RKO (cell line): Measurements from ENCODE around the gene CPLX4.
"Not testable (repeated sequence)": the region's sequence is repeated elsewhere in the genome, so short reads cannot be mapped to it uniquely, and the experiment has no call there.

Source experiments
- DNase-seq: peaks from one replicate; pipeline ENCODE4 v3.0.0-alpha.2; 2016; ENCODE audit warnings: low spot score

CPLX4 gene

DNA sequence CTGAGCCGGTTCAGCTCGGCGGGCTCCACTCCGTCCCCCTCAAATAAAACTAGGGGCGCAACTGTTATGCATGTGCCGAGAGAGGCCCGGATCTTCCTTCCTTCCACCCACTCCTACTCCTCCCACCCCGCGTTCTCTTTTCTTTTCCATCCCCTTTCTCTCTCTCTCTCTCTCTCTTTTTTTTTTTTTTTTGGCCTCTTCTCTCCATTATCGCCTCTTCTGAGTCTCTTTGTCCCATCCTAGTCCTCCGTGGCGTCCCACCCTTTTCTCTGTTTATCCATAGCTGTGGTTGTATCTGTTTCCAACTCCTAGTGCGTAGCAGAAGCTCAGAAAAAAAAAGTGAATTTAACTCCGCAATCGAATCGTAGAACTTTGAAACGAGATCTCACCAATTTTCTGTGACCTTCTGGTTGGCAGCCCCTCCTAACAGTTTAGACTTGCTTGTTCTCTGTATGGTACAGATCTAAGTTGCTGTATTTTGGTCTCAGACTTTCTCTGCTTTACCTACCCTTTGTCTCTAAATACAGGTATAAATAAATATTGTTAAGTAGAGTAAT lies 48.8 kb downstream of the CPLX4 start:
- DNase-seq, result no peak

DNA sequence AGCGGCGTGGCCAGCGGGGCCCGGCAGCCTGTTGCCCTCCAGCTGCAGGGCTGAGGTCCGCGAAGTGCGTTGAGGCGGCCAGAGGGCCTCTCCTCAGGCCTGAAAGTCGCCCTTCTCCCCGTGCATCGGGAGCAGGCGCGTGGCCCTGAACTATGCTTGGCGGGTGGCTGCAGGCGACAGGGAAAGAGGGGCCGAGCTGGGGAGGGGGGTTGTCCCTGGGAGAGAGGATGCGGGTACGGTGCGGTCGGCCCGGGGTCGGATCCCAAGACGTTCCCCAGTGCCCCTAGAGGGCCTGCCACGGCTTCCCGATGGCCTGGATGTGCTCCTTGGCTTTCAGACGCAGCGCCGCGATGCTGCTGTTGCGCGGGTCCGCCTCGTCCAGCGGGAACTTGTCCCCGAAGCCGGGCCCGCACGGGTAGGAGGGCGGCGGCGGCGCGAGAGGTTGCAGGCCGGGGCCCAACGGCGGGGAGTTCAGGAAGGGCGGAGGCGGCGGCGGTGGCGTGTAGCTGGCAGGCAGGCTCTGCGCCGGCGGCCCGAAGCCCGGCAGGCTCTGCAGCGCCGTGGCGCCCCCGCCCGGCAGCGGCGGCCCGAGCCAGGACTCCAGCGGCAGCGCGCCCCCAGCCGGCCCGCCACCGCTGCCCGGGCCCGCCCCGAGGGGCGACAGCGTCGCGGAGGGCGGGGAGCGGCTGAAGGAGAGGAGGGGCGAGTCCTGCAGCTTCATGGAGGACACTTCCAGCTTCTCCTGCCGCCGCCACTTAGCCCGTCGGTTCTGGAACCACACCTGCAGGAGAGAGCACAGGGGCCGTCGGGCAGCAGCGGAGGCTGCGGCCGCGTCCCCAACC lies 49.5 kb downstream of the CPLX4 start:
- no peak for DNase-seq

DNA sequence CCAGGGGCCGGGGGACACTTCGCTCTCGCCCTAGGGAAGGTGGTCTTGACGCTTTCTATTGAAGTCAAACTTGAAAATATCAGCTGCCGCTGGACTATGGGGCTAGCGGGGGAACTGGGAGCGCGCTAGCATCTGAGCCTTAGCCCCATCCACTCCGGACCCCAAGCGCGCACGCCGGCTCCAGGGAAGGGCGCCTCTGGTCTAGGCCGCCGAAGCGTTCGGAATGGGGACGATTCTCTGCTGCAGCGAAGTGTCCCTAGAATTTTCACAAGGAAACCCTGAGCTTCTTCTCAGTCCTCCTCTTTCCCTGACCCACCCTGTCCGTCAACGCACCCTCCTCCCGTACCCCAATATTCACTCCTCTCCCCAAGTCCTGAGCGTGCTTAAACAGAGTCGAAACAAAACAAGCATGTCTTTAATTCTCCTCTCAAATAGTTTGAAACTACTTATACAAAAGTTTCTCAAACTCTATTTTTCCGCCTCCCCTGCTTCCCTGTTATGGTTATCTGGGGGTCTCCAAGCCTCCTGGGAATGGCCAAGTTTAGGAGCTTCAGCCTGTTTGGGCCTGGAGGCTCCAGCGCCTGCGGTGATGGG lies 50.2 kb downstream of the CPLX4 start:
- no peak for DNase-seq

DNA sequence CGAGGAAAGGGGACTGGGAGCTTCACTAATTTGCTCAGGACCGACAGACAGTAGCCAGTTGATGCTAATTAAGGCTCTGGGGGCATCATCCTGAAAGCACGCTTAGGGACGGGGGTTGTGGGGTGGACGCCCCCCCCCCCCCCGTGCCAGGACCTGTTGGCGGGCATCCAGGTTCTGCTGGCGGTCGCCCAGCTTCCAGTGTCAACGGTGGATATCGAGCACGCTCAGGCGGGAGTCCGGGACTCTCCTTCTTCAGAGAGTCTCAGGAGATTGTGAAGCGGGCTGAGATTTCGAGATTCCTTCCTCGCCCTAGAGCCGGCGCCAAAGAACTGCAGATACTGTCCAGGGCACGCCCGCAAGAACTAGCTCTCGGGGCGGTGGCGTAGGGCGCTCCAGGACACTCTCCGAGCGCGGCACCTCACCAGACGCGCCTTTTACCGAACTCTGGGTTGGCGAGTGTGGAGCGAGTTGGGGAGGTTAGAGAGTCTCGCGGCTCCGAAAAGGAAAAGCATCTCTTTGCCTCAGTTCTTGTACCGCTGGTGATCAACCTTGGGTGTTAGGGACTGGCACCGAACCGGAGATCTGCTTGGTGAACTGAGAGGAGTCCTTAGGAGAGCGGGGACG lies 50.8 kb downstream of the CPLX4 start:
- no peak for DNase-seq

DNA sequence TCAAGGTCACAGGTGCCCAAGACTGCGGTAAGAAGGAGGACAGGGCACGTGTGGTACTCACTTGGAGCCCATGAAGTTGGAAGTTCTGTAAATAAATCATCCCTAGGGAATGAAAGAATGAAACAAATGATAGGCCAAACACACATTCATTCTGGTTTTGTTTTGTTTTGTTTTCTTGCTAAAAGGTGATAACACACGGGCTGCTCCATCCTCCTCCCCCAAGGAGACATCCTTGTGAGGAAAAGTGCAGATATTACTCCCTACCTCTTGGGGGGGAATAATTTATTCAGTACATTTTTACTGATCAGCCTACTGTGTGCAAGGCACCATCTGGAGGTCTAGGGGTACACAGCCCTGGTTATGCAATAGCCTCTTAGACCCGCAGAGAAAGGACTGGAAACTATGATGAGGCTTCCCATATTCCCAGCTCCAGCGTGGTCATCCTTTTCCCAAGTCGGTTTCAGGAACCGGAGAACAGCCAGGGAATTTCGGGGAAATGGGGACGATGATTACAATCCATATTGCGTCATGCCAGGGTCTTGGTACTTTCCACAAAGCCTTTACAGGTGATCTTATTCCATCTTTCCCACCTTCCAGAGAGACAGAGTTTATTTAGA lies 51.5 kb downstream of the CPLX4 start:
- DNase-seq, result no peak

DNA sequence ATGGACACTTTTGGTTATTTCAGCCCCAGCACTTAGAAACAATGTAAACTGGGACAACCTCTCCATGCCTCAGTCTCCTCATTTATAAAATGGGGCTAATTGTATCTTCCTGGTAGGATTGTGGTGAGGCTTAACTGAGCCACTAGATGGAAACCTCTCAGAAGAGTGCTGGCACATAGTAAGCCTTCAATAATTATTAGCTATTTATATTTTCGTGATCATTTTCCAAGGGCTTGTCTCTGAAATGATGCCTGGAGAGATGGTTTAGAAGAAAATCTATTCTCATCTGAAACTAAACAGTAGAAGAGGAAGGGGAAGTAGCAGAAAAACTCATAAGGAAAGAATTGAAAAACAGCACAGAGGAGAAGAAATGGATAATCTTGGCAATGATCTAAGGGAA lies 52.0 kb downstream of the CPLX4 start:
- DNase-seq, result no peak

DNA sequence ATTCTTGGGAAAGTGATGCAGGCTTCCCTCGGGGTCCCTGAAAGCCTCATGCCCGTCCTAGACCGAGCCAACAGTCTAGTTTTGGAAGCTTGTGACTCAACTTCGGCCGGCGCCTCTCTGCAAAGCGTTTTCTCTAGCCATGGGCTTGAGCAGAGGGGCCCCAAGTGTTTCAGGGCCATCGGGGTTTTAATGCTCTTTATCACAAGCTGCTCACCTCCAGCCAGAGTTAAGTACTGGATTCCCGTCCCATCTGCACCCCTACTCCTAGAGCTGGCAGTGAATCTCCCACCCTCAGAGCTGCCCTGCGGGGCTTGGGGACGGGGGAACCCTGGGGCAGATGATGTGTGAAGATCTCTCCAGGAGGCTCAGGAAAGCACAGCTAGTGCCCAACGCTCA lies 52.5 kb downstream of the CPLX4 start:
- DNase-seq, result no peak

DNA sequence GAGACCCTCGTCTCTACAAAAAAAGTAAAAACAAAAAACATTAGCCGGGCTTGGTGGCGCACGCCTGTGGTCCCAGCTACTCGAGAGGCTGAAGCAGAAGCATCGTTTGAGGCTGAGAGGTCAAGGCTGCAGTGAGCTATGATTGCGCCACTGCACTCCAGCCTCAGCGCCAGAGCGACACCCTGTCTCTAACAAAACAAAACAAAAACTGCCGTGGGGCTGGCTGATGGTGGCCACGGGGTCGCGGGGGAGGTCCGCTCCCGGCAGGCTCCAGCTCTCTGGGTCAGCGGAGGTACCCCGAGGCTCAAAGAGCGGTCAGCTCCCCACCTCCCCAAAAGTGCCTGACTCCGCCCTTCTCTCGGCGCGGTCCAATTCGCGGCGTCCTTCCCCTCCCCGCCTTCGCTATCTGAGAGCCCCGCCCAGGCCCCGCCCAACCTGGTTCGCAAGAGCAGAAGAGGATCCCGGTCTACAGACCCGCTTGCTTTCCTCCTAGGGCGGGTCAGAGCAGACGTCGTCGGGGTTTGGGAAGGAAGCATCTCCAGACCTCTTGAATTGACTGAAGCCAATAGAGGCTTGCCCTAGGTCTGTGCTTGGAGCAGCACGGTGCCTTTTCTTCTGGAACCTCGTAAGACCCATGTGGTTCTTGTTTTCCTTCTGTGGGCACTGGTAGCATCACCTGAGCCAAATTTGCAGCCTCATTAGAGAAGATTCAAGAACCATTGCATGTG lies 53.0 kb downstream of the CPLX4 start:
- DNase-seq, result no peak

DNA sequence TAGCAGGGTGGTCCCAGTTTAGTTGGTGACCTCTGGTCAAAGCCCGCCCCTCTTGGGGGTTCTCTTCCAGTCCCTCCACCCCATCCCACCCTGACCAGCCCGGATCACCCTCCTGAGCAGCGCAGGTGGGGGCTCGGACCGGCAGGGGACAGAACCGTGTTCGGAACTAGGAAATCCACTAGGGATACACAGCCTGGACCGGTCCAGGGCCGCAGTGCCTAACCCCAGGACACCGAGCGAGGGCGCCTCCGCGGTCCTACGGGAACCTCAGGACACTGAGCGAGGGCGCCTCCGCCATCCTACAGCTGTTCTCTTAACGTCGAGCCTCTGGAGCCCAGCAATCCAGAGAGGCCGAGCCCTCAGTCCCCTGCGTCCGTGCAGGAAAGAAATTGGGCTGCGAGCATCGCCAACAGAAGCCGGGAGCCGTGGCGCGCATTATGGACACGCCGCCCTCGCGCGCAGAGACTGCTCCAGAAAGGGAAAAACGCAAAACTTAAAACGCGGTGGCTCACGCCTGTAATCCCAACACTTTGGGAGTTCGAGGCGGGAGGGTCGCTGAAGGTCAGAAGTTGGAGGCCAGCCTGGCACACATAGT lies 53.7 kb downstream of the CPLX4 start:
- no peak for DNase-seq

DNA sequence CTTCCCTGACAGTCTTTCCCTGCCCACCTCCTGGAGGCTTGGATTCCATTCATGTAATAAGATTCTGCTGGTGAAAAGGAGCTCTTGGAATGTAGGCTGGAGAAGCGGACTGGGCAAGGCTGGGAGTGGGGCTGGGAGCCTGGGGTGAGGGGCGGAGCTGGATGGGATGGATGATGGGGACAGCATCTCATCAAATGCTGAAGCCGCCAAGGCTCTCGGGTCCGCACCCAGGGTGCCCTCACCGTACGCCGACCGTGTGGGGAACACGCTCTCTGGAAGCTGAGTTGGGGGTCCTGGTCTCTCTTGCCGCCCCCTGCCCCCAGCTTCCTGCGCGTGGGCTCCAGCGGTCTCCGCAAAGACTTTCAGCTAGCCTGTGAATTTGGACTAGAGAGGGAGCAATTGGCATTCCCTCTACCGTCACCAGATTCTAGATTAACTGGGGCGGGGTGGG lies 54.3 kb downstream of the CPLX4 start:
- DNase-seq, result no peak

DNA sequence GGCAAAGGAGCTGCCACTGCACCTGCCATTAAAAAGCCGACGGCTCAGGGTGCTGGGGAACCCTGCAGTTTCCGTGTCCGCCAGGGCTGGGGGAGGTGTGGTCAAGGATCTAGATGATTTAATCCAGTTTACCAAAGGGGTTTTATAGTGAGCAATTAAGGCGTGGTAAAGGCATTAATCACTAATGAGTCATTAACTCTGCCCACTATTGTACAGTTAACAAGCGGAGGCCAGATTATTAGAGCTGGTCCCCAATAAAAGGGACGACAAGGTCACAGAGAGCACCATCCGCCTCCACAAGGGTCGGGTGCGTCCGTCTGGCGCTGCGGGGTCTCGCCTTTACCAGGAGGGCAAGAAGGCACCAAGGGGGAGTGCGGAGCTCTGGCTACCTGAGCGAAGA lies 54.8 kb downstream of the CPLX4 start:
- DNase-seq, result peak; percentile 30

DNA sequence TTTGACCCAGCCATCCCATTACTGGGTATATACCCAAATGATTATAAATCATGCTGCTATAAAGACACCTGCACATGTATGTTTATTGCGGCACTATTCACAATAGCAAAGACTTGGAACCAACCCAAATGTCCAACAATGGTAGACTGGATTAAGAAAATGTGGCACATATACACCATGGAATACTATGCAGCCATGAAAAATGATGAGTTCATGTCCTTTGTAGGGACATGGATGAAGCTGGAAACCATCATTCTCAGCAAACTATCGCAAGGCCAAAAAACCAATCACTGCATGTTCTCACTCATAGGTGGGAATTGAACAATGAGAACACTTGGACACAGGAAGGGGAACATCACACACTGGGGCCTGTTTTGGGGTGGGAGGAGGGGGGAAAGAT lies 56.2 kb downstream of the CPLX4 start:
- not testable (repeated sequence) for DNase-seq

DNA sequence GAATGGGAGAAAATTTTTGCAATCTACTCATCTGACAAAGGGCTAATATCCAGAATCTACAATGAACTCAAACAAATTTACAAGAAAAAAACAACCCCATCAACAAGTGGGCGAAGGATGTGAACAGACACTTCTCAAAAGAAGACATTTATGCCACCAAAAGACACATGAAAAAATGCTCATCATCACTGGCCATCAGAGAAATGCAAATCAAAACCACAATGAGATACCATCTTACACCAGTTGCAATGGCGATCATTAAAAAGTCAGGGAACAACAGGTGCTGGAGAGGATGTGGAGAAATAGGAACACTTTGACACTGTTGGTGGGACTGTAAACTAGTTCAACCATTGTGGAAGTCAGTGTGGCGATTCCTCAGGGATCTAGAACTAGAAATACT lies 56.6 kb downstream of the CPLX4 start:
- DNase-seq, result not testable (repeated sequence)

DNA sequence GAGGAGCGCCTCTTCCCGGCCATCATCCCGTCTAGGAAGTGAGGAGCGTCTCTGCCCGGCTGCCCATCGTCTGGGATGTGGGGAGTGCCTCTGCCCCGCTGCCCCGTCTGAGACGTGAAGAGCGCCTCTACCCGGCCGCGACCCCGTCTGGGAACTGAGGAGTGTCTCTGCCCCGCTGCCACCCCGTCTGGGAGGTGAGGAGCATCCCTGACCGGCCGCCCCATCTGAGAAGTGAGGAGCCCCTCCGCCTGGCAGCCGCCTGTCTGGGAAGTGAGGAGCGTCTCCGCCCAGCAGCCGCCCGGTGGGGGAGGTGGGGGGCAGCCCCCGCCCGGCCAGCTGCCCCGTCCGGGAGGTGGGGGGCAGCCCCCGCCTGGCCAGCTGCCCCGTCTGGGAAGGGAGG lies 63.0 kb downstream of the CPLX4 start:
- not testable (repeated sequence) for DNase-seq

DNA sequence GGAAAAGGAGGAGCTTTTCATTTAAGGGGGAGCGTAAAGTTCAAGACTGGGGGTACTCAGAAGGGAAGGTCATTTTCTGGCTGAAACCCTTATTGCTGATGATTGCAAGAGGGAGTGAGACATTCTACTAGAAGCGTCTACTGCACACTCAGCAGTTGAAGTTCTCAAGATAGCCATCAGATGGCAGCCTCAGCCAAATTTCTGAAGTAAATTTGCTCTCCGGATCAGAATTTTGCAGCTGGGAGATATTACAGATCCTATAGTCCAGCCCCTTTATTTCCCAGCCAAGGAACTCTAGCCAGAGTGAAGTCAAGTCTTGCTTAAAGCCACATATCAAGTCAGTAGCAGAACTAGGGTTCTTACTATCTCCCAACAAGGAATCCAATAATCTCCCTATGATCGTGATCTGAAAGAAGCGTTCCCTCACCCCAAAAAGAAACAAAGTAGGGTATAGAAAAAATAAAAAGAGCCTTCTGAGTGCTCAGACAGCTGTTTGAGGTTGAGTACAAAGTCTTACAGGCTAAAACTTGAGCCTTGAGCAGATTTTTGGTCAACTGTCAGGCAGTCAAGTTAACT lies 69.2 kb downstream of the CPLX4 start:
- DNase-seq, result peak; percentile 74

DNA sequence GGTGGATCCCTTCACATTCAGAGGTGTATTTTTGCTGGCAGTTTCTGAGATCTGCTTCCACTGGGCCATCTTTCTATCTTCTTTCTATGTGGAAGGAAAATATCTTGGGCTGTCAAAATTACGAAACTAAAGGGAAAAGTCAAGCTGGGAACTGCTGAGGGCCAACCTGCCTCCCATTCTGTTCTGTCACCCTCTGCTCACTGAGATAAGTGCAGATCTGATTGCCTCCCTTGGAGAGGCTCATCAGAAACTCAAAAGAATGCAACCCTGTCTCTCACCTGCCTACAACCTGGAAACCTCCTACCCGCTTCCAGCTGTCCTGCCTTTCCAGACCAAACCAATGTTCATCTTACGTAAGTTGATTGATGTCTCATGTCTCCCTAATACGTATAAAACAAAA lies 71.7 kb downstream of the CPLX4 start:
- DNase-seq, result no peak
